Liver (tissue), 3 donors: Measurements from ENCODE around the gene DAD1.

Experiments
- CTCF ChIP-seq: fragments of 150-350 bp; IDR thresholded peaks from 2 replicates; pipeline ENCODE4 v1.5.1; 2017; ENCODE audit warnings: improper control_type of control experiment, low read depth, low read length; ENCODE audit not compliant: missing input control
- HNF4A ChIP-seq, 2 donors: conservative IDR thresholded peaks; 2 replicates each; pipeline ENCODE4 v1.6.1; 2016; ENCODE audit warnings: antibody characterized with exemption in 2 of 2, mild to moderate bottlenecking in 2 of 2
- HNF4G ChIP-seq: IDR thresholded peaks from 2 replicates; pipeline ENCODE4 v1.6.1; 2016; ENCODE audit warnings: antibody characterized with exemption
- JUND ChIP-seq, 2 donors: IDR thresholded peaks; 2 replicates each; pipeline ENCODE4 v1.6.1; 2016; ENCODE audit warnings: antibody characterized with exemption in 2 of 2
- MAX ChIP-seq: IDR thresholded peaks from 2 replicates; pipeline ENCODE4 v1.6.1; 2016; ENCODE audit warnings: antibody characterized with exemption
- RAD21 ChIP-seq, 2 donors: IDR thresholded peaks; 2 replicates each; pipeline ENCODE4 v1.6.1; 2016; ENCODE audit warnings: antibody characterized with exemption in 2 of 2, mild to moderate bottlenecking in 2 of 2
- REST ChIP-seq: IDR thresholded peaks from 2 replicates; pipeline ENCODE4 v1.6.1; 2016; ENCODE audit warnings: antibody characterized with exemption, mild to moderate bottlenecking
- SP1 ChIP-seq: IDR thresholded peaks from 2 replicates; pipeline ENCODE4 v1.6.1; 2018; ENCODE audit warnings: antibody characterized with exemption, mild to moderate bottlenecking
- TAF1 ChIP-seq: conservative IDR thresholded peaks from 2 replicates; pipeline ENCODE4 v1.6.1; 2016; ENCODE audit warnings: antibody characterized with exemption, mild to moderate bottlenecking
- YY1 ChIP-seq: IDR thresholded peaks from 2 replicates; pipeline ENCODE4 v1.6.1; 2016; ENCODE audit warnings: antibody characterized with exemption, mild to moderate bottlenecking
- ZBTB33 ChIP-seq: IDR thresholded peaks from 2 replicates; pipeline ENCODE4 v1.6.1; 2016; ENCODE audit warnings: antibody characterized with exemption
- donor health status: healthy.
- donor health status: healthy.

- TF ChIP-seq CTCF (no peak), HNF4A (conservative IDR thresholded peaks at IDR 0.05) (no peak), MAX (no peak), HNF4G (no peak), RAD21 (IDR thresholded peaks at IDR 0.05) (no peak), ZBTB33 (no peak), SP1 (no peak), JUND (IDR thresholded peaks at IDR 0.05) (no peak), TAF1 (no peak), YY1 (no peak), REST (no peak)
These were observed 73.1 kb downstream of the DAD1 start for GRCh38 chr14:22515929-22516328.
